Measurements from ENCODE around the gene ADAMTS3.
"Not testable (repeated sequence)": the region's sequence is repeated elsewhere in the genome, so short reads cannot be mapped to it uniquely, and the experiment has no call there.

ADAMTS3 gene

GRCh38 chr4:72467633-72468032 lies 101.4 kb downstream of the ADAMTS3 start:
- DNase-seq, result no peak

DNA sequence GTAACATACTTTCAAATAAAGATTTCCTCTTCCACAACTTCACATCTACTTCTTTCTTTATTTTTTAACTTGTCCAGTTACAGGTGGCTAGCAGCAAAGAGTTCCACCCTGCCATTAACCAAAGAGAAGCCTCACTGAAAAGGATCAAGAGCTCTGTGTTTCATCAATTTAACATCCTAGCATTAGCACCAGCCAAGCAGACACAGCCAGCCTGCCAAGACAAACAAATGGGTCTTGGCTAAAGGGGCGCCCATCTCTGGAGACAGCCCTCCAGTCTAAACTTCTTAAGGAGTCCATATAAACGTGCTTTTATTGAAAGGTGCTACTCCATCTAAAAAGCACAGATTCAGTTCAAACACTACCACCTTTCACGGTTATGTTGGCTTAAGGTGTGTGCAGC lies 105.3 kb downstream of the ADAMTS3 start:
- DNase-seq, result peak; percentile 55

DNA sequence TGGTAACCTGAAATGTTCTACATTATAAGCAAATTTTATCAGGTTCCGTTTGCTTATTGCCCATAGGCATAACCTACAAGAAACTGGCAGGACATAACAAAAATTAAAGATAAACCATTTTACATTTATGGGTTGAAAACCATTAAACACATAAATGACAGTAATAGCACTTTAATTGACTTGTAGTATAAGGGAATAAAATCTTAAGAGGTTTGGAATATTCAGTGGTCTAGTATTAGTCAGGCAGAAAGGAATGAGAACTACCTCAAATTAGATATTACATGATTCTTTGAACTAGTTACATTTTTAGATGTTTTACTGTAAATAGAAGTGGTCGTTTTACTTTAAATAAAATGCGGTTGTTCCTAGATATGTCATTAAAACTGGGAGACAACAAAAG lies 111.9 kb downstream of the ADAMTS3 start:
- DNase-seq, result no peak

GRCh38 chr4:72451349-72451748 lies 117.7 kb downstream of the ADAMTS3 start:
- peak; percentile 62 for DNase-seq

DNA sequence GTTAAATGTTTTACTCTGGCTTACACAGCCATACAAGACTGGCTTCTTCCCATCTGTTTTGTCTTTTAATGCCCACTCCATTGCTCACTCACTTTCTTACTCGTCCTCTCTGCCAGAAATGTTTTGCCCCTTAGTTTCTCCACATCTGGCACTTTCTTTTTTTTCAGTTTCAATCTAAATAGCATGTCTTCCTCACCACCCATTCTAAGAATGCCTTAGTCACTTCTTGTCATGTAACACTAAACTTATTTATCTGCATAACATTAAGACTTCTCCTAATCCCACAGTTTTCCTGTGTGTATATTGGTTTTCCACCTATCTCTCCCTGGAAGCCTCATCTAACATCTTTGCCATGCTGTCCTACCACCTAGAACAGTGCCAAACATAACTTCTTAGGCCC lies 119.3 kb downstream of the ADAMTS3 start:
- DNase-seq, result no peak

DNA sequence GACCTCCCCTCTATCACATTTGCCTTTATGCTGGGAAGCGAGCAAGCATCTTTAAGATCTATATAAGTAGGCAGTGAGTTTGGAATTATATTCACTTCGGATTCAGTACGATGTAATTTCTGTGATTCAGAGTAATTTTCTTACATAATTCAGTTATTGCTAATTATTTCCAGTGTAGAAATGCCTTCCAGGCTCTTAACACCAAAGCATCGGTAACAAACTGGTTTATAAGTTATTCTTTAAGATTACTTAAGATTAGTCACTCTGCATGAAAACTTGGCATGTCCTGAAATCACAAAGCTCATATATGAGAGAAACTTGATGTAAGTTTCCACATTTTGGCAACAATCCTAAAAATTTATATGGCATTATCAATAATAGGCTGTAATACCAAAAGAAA lies 120.8 kb downstream of the ADAMTS3 start:
- no peak for DNase-seq

- no peak for DNase-seq
Measured at GRCh38 chr4:72446353-72447055, 122.5 kb downstream of the ADAMTS3 start.

GRCh38 chr4:72444092-72444491 lies 124.9 kb downstream of the ADAMTS3 start:
- no peak for DNase-seq

DNA sequence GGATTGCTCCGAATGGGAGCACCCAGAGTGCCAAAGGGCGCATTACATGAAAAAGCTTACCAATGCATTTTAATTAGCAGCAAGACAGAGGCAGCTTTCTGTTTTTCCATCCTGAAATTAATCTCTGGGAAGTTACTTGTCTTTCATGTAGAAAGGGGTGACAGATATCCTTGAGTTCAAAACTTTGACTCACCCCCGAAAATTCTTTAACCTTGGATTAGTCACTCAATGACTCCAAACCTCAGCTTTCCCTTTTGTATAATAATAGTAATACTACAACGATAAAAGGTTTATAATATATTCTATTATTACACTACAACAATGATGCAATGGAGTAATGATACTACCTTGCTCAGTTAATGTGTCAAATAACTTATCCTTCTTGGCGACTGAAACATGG lies 126.3 kb downstream of the ADAMTS3 start:
- no peak for DNase-seq

DNA sequence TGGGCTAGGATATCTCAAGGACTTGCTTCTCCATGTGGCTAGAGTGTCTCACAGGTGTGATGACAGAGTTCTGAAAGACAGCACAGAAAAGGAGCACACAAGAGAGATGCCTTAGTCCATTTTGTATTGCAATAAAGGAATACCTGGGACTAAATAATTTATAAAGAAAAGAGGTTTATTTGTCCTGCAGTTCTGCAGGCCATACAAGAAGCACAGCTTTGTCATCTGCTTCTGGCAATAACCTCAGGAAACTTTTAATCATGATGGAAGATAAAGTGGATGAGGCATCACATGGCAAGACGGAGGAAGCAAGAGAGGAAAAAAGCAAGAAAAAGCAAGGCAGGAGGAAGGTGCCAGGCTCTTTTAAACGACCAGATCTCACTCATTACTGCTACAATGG lies 126.9 kb downstream of the ADAMTS3 start:
- DNase-seq, result no peak

DNA sequence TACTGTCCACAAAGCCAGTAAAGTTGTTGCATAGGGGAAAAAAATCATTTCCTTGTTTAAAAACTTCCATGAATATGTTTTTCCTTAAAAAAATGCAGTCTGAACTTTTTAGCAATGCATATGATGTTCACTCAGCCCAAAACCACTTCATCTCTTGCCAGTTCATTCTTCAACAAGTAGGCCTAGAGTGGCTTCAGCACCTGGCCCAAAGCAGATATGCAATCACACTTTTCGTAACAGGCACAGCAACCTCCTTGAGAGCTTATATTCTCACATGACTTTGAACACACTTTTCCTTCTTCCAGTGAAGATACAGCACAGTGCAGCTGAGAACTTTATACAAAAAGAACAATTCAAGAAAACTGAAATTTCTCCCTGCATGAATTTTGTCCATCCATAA lies 128.6 kb downstream of the ADAMTS3 start:
- no peak for DNase-seq

DNA sequence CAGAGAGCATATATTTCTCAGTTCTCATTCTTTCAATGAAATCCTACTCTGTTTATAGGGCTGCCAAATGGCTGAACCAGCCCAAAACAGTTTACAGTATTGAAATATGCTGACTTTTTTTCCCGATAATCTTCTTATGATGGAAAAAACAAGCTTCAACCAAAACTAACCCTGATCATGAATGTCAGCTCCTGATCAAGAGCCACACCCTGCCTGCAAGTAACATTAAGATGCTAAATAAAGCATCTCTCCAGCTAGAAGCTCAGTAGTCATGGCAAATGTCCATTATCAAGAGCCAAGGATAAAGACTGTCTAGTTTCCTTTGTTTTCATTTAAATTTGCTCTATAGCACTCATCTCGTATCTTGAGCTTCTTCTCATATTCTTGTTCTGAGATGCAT lies 136.0 kb downstream of the ADAMTS3 start:
- DNase-seq, result no peak

DNA sequence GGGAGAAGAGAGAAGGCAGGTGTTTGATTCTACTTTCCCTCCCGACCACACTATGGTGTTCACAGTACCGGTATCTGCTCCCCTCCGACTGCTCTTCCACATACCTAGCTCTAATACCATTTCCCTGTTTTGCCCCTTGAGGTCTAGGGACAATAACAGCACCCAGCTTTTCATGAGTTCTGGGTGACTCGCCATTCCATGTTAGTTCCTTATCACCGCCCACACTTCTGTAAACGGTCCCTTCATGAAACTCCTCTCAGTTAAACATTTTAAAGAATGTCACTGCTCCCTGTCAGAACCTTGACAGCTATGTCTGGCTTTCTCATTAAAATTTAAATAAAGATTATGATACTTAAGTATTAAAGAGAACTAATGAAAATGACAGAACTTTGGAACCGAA lies 136.7 kb downstream of the ADAMTS3 start:
- DNase-seq, result no peak

DNA sequence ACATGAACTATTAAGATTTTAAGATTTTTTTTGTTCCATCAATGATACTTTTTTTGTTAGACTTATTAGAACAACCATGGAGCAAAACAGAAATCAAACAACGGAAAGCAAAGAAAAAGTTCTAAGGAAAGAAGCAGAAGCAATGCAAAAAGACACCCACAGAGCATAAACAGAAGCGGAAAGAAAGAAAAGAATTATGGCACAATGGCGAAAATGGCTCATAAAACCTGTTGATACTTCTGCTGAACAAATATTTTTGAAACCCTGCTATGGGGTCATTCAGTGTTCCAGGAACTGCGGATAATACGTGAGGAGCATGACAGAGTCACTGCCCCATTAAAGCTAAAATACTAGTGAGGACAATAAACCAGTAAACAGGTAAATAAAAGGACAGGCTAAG lies 138.0 kb downstream of the ADAMTS3 start:
- no peak for DNase-seq

GRCh38 chr4:72430050-72430449 lies 139.0 kb downstream of the ADAMTS3 start:
- DNase-seq, result no peak

GRCh38 chr4:72429397-72429889 lies 139.6 kb downstream of the ADAMTS3 start:
- DNase-seq, result no peak

- DNase-seq, result no peak
Measured at GRCh38 chr4:72427057-72427456, 142.0 kb downstream of the ADAMTS3 start.

- not testable (repeated sequence) for DNase-seq
Measured at GRCh38 chr4:72425908-72426307, 143.1 kb downstream of the ADAMTS3 start.

- DNase-seq, result no peak
Measured at GRCh38 chr4:72424006-72424405, 145.0 kb downstream of the ADAMTS3 start.

DNA sequence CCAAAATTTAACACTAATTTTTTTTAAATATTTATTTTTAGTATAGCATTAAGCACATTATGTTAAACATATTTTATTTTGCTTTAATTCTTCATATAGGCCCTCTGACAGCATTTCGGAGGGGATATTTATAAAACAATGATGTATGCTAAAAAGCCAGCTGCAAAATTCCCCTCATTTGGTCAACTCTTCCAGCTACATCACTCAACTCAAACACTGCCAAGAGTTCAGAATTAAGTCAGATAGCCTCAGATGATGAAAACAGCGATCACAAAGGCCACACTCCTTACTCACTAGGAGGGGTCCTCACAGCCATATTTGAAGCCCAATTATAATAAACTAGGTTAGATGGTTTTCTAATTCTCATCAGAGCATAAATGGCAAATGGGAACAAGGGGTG lies 146.6 kb downstream of the ADAMTS3 start:
- DNase-seq, result no peak

DNA sequence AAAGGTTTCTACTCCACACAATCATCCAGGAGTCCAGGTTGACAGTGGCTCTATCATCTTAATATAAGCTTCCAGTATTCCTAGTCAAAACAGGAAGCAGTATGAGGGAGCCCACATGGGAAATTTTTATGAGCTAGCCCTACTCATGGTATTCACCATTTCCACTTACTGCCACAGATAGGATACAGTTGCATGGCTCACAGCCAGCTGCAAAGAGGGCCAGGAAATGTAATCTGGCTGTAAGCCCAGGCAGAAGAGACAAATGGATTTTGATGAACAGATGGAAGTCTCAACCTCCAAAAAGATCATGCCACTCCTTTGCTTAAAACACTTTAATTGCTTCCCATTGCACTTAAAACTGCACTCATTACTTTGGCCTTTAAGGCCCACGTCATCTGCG lies 150.6 kb downstream of the ADAMTS3 start:
- peak; percentile 76 for DNase-seq

DNA sequence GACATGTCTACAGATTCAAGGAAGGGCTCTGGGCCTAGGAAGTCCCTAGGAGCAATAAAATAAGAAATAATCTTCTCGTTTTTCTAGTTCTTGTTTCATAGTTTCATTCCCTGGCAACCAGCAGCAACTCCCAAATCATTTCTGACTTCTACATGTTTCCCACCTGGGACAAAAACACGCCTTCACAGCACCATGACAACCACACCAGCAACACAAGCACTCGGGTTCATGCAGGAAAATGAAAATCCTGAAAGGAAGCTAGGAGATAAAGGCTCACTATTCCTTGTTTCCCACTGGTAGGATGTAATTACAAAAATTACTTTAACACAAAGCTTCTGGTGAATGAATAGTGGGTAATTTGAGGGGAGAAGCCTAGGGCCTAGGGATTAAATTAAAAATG lies 158.9 kb downstream of the ADAMTS3 start:
- DNase-seq, result no peak

GRCh38 chr4:72408568-72408967 lies 160.5 kb downstream of the ADAMTS3 start:
- no peak for DNase-seq

DNA sequence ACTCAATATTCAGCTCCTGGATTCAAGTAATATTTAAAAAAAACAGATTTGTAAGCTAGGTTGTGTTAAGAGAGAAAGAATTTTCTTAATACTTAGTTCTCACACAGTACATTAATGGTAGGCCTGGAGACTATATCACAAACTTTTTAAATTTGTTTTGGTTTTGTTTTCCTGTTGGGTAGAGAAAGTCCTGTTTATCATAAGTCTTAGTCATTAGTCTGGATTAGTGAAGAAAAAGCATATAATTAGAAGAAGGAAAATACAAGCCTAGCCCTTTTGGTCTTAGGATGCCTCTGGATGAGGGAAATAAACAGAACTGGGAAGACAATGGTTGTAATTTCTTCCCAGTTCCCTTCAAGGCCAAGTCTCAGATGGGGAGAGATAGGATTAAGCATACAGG lies 163.6 kb downstream of the ADAMTS3 start:
- DNase-seq, result no peak

- DNase-seq, result no peak
Measured at GRCh38 chr4:72397314-72397713, 171.7 kb downstream of the ADAMTS3 start.

Measured in right forelimb (tissue), 1 donor.